HG03575 (cell line): ENCODE data around the gene FNDC10.

Experiments used
- ATAC-seq: cut with Tn5 transposase; IDR thresholded peaks from one replicate; pipeline ENCODE4 v1.9.1; 2021; ENCODE audit not compliant: unreplicated experiment, insufficient number of reproducible peaks, low FRiP score; ENCODE audit errors: extremely low read depth

Gene FNDC10

GRCh38 chr1:1554926-1555915, 44.7 kb downstream of the FNDC10 start:
- no peak for ATAC-seq

- no peak for ATAC-seq
Observed at GRCh38 chr1:1554550-1554925, 45.4 kb downstream of the FNDC10 start.

GRCh38 chr1:1553821-1554494, 46.0 kb downstream of the FNDC10 start:
- no peak for ATAC-seq

- no peak for ATAC-seq
Observed at GRCh38 chr1:1552263-1552639, 47.7 kb downstream of the FNDC10 start.

GRCh38 chr1:1551524-1552262, 48.2 kb downstream of the FNDC10 start:
- no peak for ATAC-seq

GRCh38 chr1:1550591-1551432, 49.1 kb downstream of the FNDC10 start:
- ATAC-seq = no peak

GRCh38 chr1:1550087-1550486, 49.8 kb downstream of the FNDC10 start:
- no peak for ATAC-seq

- no peak for ATAC-seq
Observed at GRCh38 chr1:1548591-1548990, 51.3 kb downstream of the FNDC10 start.
